K562 (cell line): Measurements from ENCODE around the gene PAX5. TPM values are rescaled to one million over a fixed set of nuclear protein-coding genes. Genes with fewer than 3 reads are reported as not detected.

Experiments used
- ATAC-seq: fragments of 200-7000 bp; cut with Tn5 transposase; 3 replicates; pipeline ENCODE4 v1.9.1; 2020; ENCODE audit warnings: moderate library complexity
- BruUV-seq: library from RNA; stranded (reverse); fragments of 400-500 nt; replicated peaks from 2 replicates; lab custom pipeline; 2021; lab: Mats Ljungman, UMichigan
- CTCF ChIA-PET: fragments of 300-600 bp; formaldehyde crosslinking; extraction: SDS; loops from one replicate; lab custom pipeline; 2021; ENCODE audit warnings: low intra/inter-chr PET ratio; lab: Yijun Ruan, JAX
- POLR2A ChIA-PET: fragments of 300-600, 350-650 bp; sonication (Branson Sonifier 250); formaldehyde crosslinking; extraction: SDS; loops from one replicate; lab custom pipeline; 2021; ENCODE audit warnings: antibody characterized with exemption, inconsistent platforms; lab: Yijun Ruan, JAX
- DNase-seq, 4 experiments: peaks; one replicate each; pipeline versions ENCODE4 v3.0.0 to v3.0.0-alpha.2; 2011 to 2018; ENCODE audit warnings: low spot score in 3 of 4, mixed read lengths in 3 of 4; ENCODE audit errors: extremely low read depth in 1 of 4
- FAIRE-seq: peaks from 2 replicates; lab custom pipeline; 2011; peaks lifted over from hg19 to GRCh38; lab: Jason Lieb, UNC
- H2AFZ ChIP-seq: 2 replicates; pipeline ENCODE4 v1.6.0; 2011; ENCODE audit warnings: low read depth, low read length, control low read depth, inconsistent platforms
- H3K27ac ChIP-seq: fragments of 200-600 bp; 3 replicates; pipeline ENCODE4 v1.8.0; 2011; ENCODE audit warnings: low read depth, mild to moderate bottlenecking, control low read depth, inconsistent platforms, low read length, moderate library complexity, mixed read lengths; ENCODE audit errors: extremely low read depth
- H3K27me3 ChIP-seq, 2 experiments: fragments of 300-600 bp in 1 of 2; 2 replicates in 1 of 2; 3 replicates in 1 of 2; pipeline versions ENCODE4 v1.6.0 to v1.8.0; 2011; ENCODE audit warnings: inconsistent platforms in 2 of 2, low read length in 2 of 2, mild to moderate bottlenecking in 1 of 2, mixed read lengths in 1 of 2, moderate library complexity in 1 of 2; ENCODE audit not compliant: control insufficient read depth in 2 of 2, insufficient read depth in 2 of 2
- H3K36me3 ChIP-seq: fragments of 300-600 bp; 3 replicates; pipeline ENCODE4 v1.8.0; 2011; ENCODE audit warnings: mild to moderate bottlenecking, low read length, inconsistent platforms; ENCODE audit not compliant: control insufficient read depth, insufficient read depth
- H3K4me1 ChIP-seq, 2 experiments: fragments of 200-600 bp in 1 of 2; replicated peaks in 1 of 2; 2 replicates in 1 of 2; 3 replicates in 1 of 2; pipeline versions ENCODE4 v1.5.1 to v1.8.0; 2011; ENCODE audit warnings: inconsistent platforms in 2 of 2, low read length in 2 of 2, mild to moderate bottlenecking in 1 of 2, mixed read lengths in 1 of 2, moderate library complexity in 1 of 2; ENCODE audit not compliant: control insufficient read depth in 2 of 2, insufficient read depth in 2 of 2
- H3K4me2 ChIP-seq: 2 replicates; pipeline ENCODE4 v1.6.1; 2011; ENCODE audit warnings: low read length, control low read depth, inconsistent platforms, mixed read lengths; ENCODE audit not compliant: insufficient read depth
- H3K4me3 ChIP-seq: fragments of 200-600 bp; sonication (generic), shearing (Covaris generic); 2 replicates; pipeline ENCODE4 v1.5.1; 2016; ENCODE audit warnings: control low read depth, inconsistent platforms
- H3K79me2 ChIP-seq: fragments of 200-600 bp; 3 replicates; pipeline ENCODE4 v1.8.0; 2011; ENCODE audit warnings: low read length, inconsistent platforms; ENCODE audit not compliant: control insufficient read depth, insufficient read depth
- H3K9ac ChIP-seq, 2 experiments: 2 replicates each; pipeline versions ENCODE4 v1.6.0 to v1.6.1; 2011; ENCODE audit warnings: low read depth in 2 of 2, low read length in 2 of 2, control low read depth in 1 of 2, inconsistent platforms in 1 of 2, mild to moderate bottlenecking in 1 of 2, mixed read lengths in 1 of 2; ENCODE audit not compliant: insufficient read depth in 1 of 2
- H3K9me1 ChIP-seq: one replicate; pipeline ENCODE4 v1.6.0; 2011; ENCODE audit warnings: inconsistent platforms, mild to moderate bottlenecking, low read length, moderate library complexity; ENCODE audit not compliant: control insufficient read depth, insufficient read depth
- H3K9me3 ChIP-seq: replicated peaks from 2 replicates; pipeline ENCODE4 v1.5.1; 2011; ENCODE audit warnings: low read depth, low read length, inconsistent platforms; ENCODE audit not compliant: control insufficient read depth, insufficient read depth
- H4K20me1 ChIP-seq: replicated peaks from 2 replicates; pipeline ENCODE4 v1.6.1; 2011; ENCODE audit warnings: low read length, inconsistent platforms, mixed read lengths; ENCODE audit not compliant: control insufficient read depth, insufficient read depth
- BRCA1 ChIP-seq, 2 experiments: fragments of 450-650 bp in 1 of 2; sonication (generic) in 1 of 2; formaldehyde crosslinking in 1 of 2; IDR thresholded peaks; 2 replicates each; pipeline versions ENCODE4 v1.5.0 to v1.6.1; 2017 to 2020; ENCODE audit warnings: mild to moderate bottlenecking in 1 of 2, missing genetic modification reagents in 1 of 2
- EHMT2 ChIP-seq: fragments of 450-650 bp; IDR thresholded peaks from 2 replicates; pipeline ENCODE4 v1.6.1; 2018; ENCODE audit warnings: antibody characterized with exemption
- ESRRA ChIP-seq: fragments of 450-650 bp; IDR thresholded peaks from 2 replicates; pipeline ENCODE4 v1.6.1; 2014; ENCODE audit warnings: low read depth, mild to moderate bottlenecking, moderate library complexity, borderline replicate concordance
- HDAC1 ChIP-seq, 2 experiments: fragments of 450-650 bp; IDR thresholded peaks; 2 replicates each; pipeline ENCODE4 v1.6.1; 2016 to 2017; ENCODE audit warnings: inconsistent platforms in 1 of 2, mild to moderate bottlenecking in 1 of 2, moderate library complexity in 1 of 2
- HMGN3 ChIP-seq: IDR thresholded peaks from 2 replicates; pipeline ENCODE4 v1.6.1; 2011; ENCODE audit warnings: borderline replicate concordance, low read depth, mild to moderate bottlenecking, mixed read lengths, low read length; ENCODE audit not compliant: insufficient read length; ENCODE audit errors: extremely low read depth
- PHB2 ChIP-seq: fragments of 450-650 bp; IDR thresholded peaks from 2 replicates; pipeline ENCODE4 v1.6.1; 2017; ENCODE audit warnings: low read depth
- SRF ChIP-seq, 2 experiments: fragments of 250-450, 450-650 bp in 1 of 2; sonication (Bioruptor Pico) in 1 of 2; sonication (generic) in 1 of 2; formaldehyde crosslinking; IDR thresholded peaks; 2 replicates each; pipeline versions ENCODE4 v1.5.0 to v1.5.1; 2020 to 2022; ENCODE audit warnings: mild to moderate bottlenecking in 1 of 2, missing genetic modification reagents in 1 of 2
- ZNF12 ChIP-seq: sonication (generic); formaldehyde crosslinking; IDR thresholded peaks from 2 replicates; pipeline ENCODE4 v1.4.0; 2020; ENCODE audit warnings: mild to moderate bottlenecking, missing genetic modification reagents
- ZNF699 ChIP-seq: fragments of 250-450 bp; sonication (Bioruptor Pico); IDR thresholded peaks from 2 replicates; pipeline ENCODE4 v1.8.0; 2021; ENCODE audit warnings: mild to moderate bottlenecking, moderate library complexity; ENCODE audit not compliant: insufficient replicate concordance
- ZNF79 ChIP-seq: fragments of 250-450 bp; sonication (Bioruptor Pico); IDR thresholded peaks from 2 replicates; pipeline ENCODE4 v1.4.0; 2020; ENCODE audit warnings: low read depth, mild to moderate bottlenecking, moderate library complexity
- WGBS: fragments of 100-300 bp; shearing (Covaris generic); methylation state at CpG from one replicate; pipeline ENCODE4 v1.1.6; 2016; ENCODE audit warnings: low coverage, mixed read lengths; ENCODE audit not compliant: insufficient coverage; ENCODE audit errors: missing lambda C conversion rate; 5-methylcytosine and 5-hydroxymethylcytosine counted together
- in situ Hi-C: fragments of 300-500 bp; cut with MboI; formaldehyde crosslinking; loops from 4 replicates; pipeline ENCODE4 v1.15.0; 2018; ENCODE audit warnings: inconsistent platforms, mixed read lengths
- intact Hi-C: fragments of 100-400 bp; cut with micrococcal nuclease; formaldehyde crosslinking; loops from 2 replicates; pipeline ENCODE4 v1.14.2; 2022
- polyA plus RNA-seq, 8 experiments: library from polyadenylated mRNA; depleted of rRNA in 4 of 8; stranded (reverse) in 5 of 8; unstranded in 3 of 8; fragments of >200 nt; fragmentation: Nextera tagmentation in 2 of 8; fragmentation: Illumina TruSeq in 1 of 8; extraction: Ambion mirVana in 2 of 8; extraction: Trizol in 1 of 8; gene quantifications; 2 replicates each; pipeline versions ENCODE4 v1.2.1 to v1.2.3, GENCODE V29; 2011 to 2014; ENCODE audit warnings: inconsistent platforms in 1 of 8, missing spikeins in 1 of 8
- total RNA-seq, 7 experiments: library from RNA; depleted of rRNA in 6 of 7; stranded (reverse); fragments of >200 nt in 6 of 7; fragmentation: Illumina TruSeq in 2 of 7; extraction: Trizol in 2 of 7; gene quantifications; 2 replicates each; pipeline versions ENCODE4 v1.2.1 to v1.2.3, GENCODE V29; 2011 to 2021; ENCODE audit warnings: low replicate concordance in 1 of 7
- TF ChIP-seq, protein P1 (sequence below): fragments of 250-450 bp; sonication (Bioruptor Pico); IDR thresholded peaks from 2 replicates; pipeline ENCODE4 v1.4.0; 2020
- TF ChIP-seq, protein P2 (sequence below), 2 experiments: fragments of 450-650 bp in 1 of 2; sonication (generic) in 1 of 2; formaldehyde crosslinking; conservative IDR thresholded peaks; 2 replicates each; pipeline versions ENCODE4 v1.4.0 to v1.8.1; 2020 to 2022; ENCODE audit warnings: mild to moderate bottlenecking in 1 of 2, missing genetic modification reagents in 1 of 2
- TF ChIP-seq, protein P3 (sequence below): fragments of 250-450 bp; sonication (Bioruptor Pico); IDR thresholded peaks from 2 replicates; pipeline ENCODE4 v1.5.0; 2022; ENCODE audit warnings: mild to moderate bottlenecking
- TF ChIP-seq, protein P4 (sequence below), 3 experiments: IDR thresholded peaks in 2 of 3; conservative IDR thresholded peaks in 1 of 3; 2 replicates each; pipeline ENCODE4 v1.5.1; 2011 to 2012; ENCODE audit warnings: low read length in 3 of 3, mild to moderate bottlenecking in 3 of 3, control low read depth in 2 of 3, improper control_type of control experiment in 1 of 3, inconsistent platforms in 1 of 3, low read depth in 1 of 3, mixed read lengths in 1 of 3, moderate library complexity in 1 of 3; ENCODE audit not compliant: insufficient read depth in 2 of 3

Gene PAX5
- total and polyA plus RNA-seq, 9 of the 15 experiments (the other 6 are each of a cell fraction or from before 2014, with no cell fraction given), result 0.03 to 0.09 TPM; not detected in 7

DNA sequence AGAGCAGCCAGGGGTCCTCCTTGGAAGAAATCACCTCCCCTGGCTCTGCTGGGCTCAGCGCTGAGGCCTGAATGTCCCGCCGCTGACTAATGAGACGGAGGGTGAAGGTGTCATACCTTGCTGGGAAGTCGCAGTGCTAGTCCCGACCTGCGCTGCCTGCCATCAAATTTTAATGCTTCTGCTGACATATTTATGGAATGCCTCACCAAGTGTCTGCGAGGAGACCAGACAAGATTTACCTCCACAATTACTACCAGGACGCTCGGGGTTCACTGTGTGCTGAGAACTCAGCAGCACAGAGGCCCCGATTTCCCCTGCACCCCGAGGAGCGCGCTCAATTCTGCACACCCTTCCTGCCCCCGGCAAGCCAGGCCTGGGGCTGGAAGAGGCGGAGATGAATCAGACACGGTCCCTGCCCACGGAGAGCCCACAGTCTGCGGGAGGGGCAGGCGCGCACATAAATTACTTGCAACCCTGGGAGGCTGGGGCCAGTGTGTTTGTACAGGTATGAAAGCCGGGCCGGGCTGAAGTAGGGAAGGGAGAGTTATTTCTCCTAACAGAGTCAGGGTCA is 175.2 kb downstream of the PAX5 start:
- BruUV-seq, result no TSS peak
- H3K27me3 ChIP-seq, result peaks cover 3 to 45% of the 10 kb centered on the region in 2 experiments; a peak in 4 of 5 replicates
- intact Hi-C loops (no loop called here), in situ Hi-C loops (no loop called here)
- no peaks in the 10 kb centered on the region for H3K79me2 ChIP-seq
- no peaks in the 10 kb centered on the region for H4K20me1 ChIP-seq
- FAIRE-seq (no peak), ATAC-seq (no peak), DNase-seq (no peak)
- no peak overlapping the region for H3K4me3 ChIP-seq
- H3K9me3 ChIP-seq, result no peaks in the 10 kb centered on the region
- POLR2A ChIA-PET, result no interaction called here
- H3K4me1 ChIP-seq, result no peaks in the 10 kb centered on the region; a peak in 1 of 5 replicates
- no peaks in the 10 kb centered on the region for H3K36me3 ChIP-seq
- WGBS, result 2% methylated on average over 20 of the region's 23 CpGs
- H3K4me2 ChIP-seq, result no peak overlapping the region
- H3K9me1 ChIP-seq, result no peaks in the 10 kb centered on the region
- H3K9ac ChIP-seq, result no peak overlapping the region
- no peak overlapping the region for H2AFZ ChIP-seq
- H3K27ac ChIP-seq, result no peak overlapping the region
- TF ChIP-seq, protein P1, sequence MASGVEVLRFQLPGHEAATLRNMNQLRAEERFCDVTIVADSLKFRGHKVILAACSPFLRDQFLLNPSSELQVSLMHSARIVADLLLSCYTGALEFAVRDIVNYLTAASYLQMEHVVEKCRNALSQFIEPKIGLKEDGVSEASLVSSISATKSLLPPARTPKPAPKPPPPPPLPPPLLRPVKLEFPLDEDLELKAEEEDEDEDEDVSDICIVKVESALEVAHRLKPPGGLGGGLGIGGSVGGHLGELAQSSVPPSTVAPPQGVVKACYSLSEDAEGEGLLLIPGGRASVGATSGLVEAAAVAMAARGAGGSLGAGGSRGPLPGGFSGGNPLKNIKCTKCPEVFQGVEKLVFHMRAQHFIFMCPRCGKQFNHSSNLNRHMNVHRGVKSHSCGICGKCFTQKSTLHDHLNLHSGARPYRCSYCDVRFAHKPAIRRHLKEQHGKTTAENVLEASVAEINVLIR (CRISPR knock-in tag), result no peak
- no peak for TF ChIP-seq ZNF699
- TF ChIP-seq ESRRA, result no peak
- TF ChIP-seq, protein P2, sequence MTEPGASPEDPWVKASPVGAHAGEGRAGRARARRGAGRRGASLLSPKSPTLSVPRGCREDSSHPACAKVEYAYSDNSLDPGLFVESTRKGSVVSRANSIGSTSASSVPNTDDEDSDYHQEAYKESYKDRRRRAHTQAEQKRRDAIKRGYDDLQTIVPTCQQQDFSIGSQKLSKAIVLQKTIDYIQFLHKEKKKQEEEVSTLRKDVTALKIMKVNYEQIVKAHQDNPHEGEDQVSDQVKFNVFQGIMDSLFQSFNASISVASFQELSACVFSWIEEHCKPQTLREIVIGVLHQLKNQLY (CRISPR knock-in tag; conservative IDR thresholded peaks at IDR 0.05), result no peak
- TF ChIP-seq, protein P3, sequence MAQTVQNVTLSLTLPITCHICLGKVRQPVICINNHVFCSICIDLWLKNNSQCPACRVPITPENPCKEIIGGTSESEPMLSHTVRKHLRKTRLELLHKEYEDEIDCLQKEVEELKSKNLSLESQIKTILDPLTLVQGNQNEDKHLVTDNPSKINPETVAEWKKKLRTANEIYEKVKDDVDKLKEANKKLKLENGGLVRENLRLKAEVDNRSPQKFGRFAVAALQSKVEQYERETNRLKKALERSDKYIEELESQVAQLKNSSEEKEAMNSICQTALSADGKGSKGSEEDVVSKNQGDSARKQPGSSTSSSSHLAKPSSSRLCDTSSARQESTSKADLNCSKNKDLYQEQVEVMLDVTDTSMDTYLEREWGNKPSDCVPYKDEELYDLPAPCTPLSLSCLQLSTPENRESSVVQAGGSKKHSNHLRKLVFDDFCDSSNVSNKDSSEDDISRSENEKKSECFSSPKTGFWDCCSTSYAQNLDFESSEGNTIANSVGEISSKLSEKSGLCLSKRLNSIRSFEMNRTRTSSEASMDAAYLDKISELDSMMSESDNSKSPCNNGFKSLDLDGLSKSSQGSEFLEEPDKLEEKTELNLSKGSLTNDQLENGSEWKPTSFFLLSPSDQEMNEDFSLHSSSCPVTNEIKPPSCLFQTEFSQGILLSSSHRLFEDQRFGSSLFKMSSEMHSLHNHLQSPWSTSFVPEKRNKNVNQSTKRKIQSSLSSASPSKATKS, result no peak
- TF ChIP-seq PHB2, result no peak
- TF ChIP-seq ZNF12 (CRISPR knock-in tag), result no peak
- no peak for TF ChIP-seq SRF (CRISPR knock-in tag; IDR thresholded peaks at IDR 0.05)
- TF ChIP-seq ZNF79 (CRISPR knock-in tag), result no peak
- no peak for TF ChIP-seq HMGN3
- TF ChIP-seq, protein P4, sequence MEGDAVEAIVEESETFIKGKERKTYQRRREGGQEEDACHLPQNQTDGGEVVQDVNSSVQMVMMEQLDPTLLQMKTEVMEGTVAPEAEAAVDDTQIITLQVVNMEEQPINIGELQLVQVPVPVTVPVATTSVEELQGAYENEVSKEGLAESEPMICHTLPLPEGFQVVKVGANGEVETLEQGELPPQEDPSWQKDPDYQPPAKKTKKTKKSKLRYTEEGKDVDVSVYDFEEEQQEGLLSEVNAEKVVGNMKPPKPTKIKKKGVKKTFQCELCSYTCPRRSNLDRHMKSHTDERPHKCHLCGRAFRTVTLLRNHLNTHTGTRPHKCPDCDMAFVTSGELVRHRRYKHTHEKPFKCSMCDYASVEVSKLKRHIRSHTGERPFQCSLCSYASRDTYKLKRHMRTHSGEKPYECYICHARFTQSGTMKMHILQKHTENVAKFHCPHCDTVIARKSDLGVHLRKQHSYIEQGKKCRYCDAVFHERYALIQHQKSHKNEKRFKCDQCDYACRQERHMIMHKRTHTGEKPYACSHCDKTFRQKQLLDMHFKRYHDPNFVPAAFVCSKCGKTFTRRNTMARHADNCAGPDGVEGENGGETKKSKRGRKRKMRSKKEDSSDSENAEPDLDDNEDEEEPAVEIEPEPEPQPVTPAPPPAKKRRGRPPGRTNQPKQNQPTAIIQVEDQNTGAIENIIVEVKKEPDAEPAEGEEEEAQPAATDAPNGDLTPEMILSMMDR (IDR thresholded peaks at IDR 0.05 in 2 of 3, conservative IDR thresholded peaks at IDR 0.05 in 1 of 3; ENCODE audit: insufficient read depth in 2 of 3, low read depth in 1 of 3, low read length in 3 of 3), result no peak
- no peak for TF ChIP-seq HDAC1 (IDR thresholded peaks at IDR 0.05)
- TF ChIP-seq BRCA1 (IDR thresholded peaks at IDR 0.05), result no peak
- no peak for TF ChIP-seq BRCA1 (CRISPR knock-in tag; IDR thresholded peaks at IDR 0.05)
- no peak for TF ChIP-seq EHMT2
- CTCF ChIA-PET, result no interaction called here
